ENCODE data around the gene STMN3.
A peak's percentile ranks its signal among the peaks of the same experiment; 100 is the strongest.

GRCh38 chr20:63657260-63657936, 4.2 kb upstream of the STMN3 start:
- TF ChIP-seq CTCF (IDR thresholded peaks at IDR 0.05) (no peak), POLR2AphosphoS5 (IDR thresholded peaks at IDR 0.05; ENCODE audit: low read depth, low read length) (no peak), TCF7L2 (IDR thresholded peaks at IDR 0.05; ENCODE audit: low read depth, low read length) (no peak), REST (IDR thresholded peaks at IDR 0.05; ENCODE audit: insufficient read depth in 1 of 2, low read depth in 2 of 2, low read length in 1 of 2) (0 out of 4 replicates have a peak, but pooled peaks of 1 of the 2 experiments have one; percentile 11)
